Measurements from ENCODE around the gene SLC6A3.

- TF ChIP-seq CTCF (IDR thresholded peaks at IDR 0.05 in 8 of 11, conservative IDR thresholded peaks at IDR 0.05 in 3 of 11) (no peak), POLR2A (IDR thresholded peaks at IDR 0.05) (no peak)
Observed at GRCh38 chr5:1418238-1418920, 26.9 kb downstream of the SLC6A3 start.

Measured in spleen (tissue), 7 donors.